C1 segment of cervical spinal cord (tissue), 14 donors: ENCODE results near the gene USP9X.
A peak's percentile ranks its signal among the peaks of the same experiment; 100 is the strongest.
"Not testable (repeated sequence)": the region's sequence is repeated elsewhere in the genome, so short reads cannot be mapped to it uniquely, and the experiment has no call there.

Experiments used
- DNase-seq, 14 donors: peaks; one replicate each; lab custom pipeline; 2025; lab: John Stamatoyannopoulos, UW

USP9X gene

DNA sequence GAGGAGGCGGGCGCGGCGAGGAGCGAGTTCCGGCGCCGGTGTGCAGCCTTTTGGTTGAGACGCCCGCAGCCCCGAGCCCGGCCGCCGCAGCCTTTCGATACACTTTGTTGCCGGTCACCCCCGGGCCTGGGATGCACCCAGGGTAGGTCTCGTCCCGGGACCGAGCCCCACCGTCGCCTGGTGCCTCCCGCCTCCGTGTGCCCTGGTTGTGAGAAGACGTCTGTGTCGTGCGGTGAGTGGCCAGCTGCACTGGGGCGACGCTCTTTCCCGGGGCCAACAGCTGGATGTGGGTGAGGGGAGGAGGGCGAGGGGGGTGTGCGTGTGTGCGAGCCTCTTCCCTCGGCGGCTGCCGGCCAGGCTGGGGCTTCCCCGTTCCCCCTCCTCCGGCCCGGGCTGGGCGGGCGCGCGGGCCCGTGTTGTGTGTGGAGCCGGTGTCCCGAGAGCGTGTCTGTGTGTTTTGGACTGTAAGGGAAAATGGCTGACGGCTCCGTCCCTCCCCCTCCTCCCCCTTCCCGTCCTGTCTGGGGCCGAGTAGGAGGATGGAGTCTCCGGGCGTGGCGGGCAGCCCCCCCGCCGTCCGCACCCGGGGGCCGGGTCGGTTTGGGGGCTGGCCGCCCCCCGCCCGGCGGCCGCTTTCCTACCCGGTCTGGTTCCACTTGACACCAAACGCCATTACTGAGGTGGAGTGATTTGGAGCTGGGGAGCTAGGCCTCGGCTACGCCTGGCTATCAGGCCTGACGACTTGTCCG lies 807 bp downstream of the USP9X start:
- peak in 13 of 14 donors; percentile 10 to 75 (median 49) for DNase-seq

DNA sequence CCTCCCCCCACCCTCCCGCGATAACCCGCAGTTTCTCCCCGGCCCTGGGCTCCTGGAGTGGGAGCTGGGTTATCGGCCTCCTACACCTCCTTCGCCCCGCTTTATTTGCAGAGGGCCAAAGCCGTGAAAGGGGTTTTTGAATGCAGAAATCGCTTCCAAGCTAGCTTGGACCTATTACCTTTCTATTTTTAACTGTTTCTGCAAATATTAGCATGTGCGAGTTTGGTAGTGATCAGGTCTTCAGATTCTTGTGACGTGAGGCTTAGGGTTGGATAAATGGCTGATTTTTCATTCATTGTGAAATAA lies 1.3 kb downstream of the USP9X start:
- no peak for DNase-seq

GRCh38 chrX:41087201-41087600 lies 2.0 kb downstream of the USP9X start:
- DNase-seq = no peak

GRCh38 chrX:41090568-41091238 lies 5.5 kb downstream of the USP9X start:
- DNase-seq = no peak

- no peak for DNase-seq
Measured at GRCh38 chrX:41092776-41093175, 7.5 kb downstream of the USP9X start.

- DNase-seq = no peak
Measured at GRCh38 chrX:41095174-41095573, 9.9 kb downstream of the USP9X start.

GRCh38 chrX:41095908-41096307 lies 10.7 kb downstream of the USP9X start:
- no peak for DNase-seq

DNA sequence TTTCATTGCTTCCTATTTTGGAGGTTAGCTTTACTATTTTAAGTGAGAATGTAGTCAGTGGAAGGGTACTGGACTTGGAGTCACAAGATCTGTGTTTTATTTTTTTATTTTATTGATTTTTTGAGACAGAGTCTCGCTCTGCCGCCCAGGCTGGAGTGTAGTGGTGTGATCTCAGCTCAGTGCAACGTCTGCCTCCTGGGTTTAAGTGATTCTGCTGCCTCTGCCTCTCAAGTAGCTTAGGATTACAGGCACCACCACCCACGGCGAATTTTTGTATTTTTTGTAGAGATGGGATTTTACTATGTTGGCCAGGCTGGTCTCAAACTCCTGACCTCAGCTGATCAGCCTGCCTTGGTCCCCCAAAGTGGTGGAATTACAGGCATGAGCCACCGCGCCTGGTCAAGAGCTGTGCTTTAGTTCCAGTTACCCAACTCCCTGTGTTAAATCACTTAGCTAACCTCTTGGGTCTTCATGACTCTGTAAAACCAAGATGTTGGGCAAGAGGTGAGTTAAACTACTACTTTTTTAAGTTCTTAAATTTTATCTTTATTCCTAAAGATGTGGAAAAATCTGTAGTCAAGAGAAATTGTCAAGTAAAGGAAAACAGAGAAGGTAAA lies 11.2 kb downstream of the USP9X start:
- DNase-seq = no peak

GRCh38 chrX:41097326-41097725 lies 12.1 kb downstream of the USP9X start:
- DNase-seq = no peak

DNA sequence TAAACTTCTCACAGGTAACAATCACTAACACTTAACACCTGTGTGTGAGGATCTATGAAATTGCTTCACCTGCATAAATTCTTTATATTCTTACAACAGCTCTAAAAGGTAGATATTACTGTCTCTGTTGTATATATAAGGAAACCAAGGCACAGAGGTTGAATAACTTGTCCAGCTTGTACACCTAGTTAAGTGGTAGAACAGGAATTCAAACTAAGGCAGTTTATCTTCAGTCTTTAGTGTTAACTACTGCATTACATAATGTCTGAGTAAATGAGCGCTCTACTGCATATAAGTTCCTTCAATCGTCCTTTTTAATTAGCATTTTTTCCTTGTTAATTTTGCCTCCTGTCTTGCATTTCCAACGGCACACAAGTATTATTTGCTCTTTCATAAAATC lies 15.0 kb downstream of the USP9X start:
- no peak for DNase-seq

GRCh38 chrX:41100819-41101218 lies 15.6 kb downstream of the USP9X start:
- no peak for DNase-seq

GRCh38 chrX:41105005-41105404 lies 19.8 kb downstream of the USP9X start:
- no peak for DNase-seq

DNA sequence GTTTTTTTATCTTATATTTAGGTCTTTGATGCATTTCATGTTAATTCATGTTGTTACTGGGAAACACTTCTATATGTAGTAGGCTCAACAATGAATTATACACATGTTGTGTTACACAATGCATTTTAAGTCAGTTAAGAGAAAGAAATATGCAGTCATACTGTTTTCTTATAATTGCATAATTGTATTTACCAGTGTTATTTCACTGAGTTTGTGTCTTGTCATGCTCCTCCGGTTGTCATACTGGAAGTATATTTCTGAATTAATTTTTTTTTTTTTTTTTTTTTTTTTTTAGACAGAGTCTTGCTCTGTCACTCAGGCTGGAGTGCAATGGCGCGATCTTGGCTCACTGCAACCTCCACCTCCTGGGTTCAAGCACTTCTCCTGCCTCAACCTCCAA lies 21.0 kb downstream of the USP9X start:
- not testable (repeated sequence) for DNase-seq

DNA sequence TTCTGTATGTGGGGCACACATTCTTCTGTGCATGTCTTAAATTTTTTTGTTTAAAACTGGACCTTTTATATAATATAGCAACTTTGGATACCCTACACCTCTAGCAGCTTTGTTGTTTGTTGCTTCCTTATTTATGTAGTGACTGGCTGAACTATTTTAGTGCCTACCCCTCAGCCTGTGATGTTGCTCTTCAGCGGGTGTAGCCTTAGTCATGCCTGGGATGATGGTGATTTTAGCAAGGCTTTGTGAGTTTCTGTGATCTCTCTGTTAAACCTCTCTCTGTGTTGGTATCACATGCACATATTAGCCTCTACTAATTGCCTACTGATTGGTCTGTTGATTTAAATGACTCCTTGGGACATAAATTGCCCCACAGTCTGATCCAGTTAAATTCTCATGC lies 22.8 kb downstream of the USP9X start:
- DNase-seq = no peak

DNA sequence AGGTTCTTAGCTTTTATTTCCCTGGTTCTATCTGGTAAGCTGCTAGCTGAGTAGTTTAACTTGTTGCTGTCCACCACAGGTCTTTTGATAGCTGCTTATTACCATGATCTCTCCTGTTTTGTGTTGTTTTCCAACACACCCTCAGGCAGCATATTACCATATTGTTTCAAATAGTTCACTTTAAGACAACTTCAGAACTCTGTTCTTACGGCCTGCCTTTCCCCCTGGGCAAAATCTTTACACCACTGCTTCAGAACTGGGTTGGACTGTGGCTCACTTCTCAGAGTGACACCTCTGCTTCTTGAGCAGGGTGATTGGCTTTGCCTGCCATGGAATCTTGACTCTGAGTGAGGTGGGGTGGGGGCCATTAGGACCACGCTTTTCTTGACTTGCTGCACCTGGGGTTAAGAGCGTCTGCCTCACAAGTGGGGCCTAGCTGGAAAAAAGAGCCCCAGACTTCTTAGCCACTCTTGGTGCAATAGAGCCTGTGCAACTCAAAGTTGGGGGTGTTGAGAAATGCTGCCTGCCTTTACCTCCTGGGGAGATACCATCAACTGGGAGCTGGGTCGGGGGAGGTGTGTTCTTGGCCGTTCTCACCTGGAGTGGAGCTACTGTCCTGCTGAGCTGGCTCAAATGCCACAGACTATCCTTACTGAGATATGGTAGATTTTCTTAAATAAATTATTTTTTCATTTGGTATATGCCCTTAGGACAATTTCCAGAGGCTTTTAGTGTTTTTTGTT lies 23.4 kb downstream of the USP9X start:
- no peak for DNase-seq

GRCh38 chrX:41110801-41111625 lies 25.8 kb downstream of the USP9X start:
- DNase-seq = no peak

- DNase-seq = peak in 2 of 14 donors; percentile 1 to 2
Measured at GRCh38 chrX:41115104-41115425, 29.8 kb downstream of the USP9X start.

DNA sequence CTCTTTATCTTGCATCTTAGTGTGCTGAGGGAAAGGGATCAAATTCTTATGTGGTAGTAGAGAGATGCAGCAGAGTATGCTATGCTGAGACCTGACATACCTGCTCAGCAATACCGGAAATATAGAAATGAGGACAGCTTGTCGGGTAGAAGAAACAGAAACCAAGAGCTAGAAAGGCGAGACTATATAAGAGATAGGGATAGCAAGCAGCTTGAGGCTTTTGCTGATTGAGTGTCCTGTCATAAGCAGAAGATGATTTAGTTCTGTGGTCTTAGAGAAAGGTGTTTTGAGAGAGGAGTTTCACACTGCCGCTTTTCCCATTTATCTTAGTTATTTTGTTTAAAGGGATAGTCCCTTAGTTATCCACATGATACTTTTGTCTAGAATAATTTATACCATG lies 31.7 kb downstream of the USP9X start:
- DNase-seq = no peak

GRCh38 chrX:41118156-41118555 lies 32.9 kb downstream of the USP9X start:
- no peak for DNase-seq

DNA sequence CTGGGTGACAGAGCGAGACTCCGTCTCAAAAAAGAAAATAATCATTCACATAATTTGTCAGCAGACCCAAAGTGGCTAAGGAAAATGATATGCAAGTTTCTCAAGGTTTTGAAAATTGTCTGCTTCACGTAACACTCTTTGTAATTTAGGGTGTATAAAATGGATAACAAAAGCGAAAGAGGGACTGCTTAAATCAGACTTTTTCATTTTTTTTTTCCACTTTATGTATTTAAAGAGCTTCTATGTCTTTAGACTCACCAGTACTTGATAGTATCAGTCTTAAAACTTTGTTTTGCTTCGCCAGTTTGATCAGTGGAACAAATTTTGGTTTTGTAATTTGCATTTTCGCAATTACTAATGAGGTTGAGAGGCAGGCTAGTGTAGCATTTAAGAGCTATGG lies 34.6 kb downstream of the USP9X start:
- DNase-seq = no peak

DNA sequence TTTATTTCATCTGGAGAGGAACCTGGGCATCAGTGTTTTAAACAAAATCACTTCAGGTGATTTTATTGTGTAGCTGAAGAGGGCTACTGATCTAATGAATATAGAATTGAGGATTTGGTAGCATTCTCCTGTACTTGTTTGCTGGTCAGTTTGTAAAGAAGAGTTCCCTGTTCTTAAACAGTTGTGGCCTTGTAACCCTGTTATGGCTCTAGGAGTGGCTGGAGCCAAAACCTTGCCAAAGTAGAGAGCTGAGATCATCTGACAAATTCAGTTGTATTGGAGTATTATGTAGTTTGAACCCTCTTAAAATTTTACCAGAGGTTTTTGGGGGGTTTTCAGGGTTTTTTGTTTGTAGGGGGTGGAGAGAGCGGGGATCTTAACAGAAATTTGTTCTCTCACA lies 36.5 kb downstream of the USP9X start:
- DNase-seq = no peak
